ENCODE data around the gene RAB5B. TPM values are rescaled to one million over a fixed set of nuclear protein-coding genes. Genes with fewer than 3 reads are reported as not detected.

Gene RAB5B
- total RNA-seq, 1 donor from 2014 or later = 111 TPM

DNA sequence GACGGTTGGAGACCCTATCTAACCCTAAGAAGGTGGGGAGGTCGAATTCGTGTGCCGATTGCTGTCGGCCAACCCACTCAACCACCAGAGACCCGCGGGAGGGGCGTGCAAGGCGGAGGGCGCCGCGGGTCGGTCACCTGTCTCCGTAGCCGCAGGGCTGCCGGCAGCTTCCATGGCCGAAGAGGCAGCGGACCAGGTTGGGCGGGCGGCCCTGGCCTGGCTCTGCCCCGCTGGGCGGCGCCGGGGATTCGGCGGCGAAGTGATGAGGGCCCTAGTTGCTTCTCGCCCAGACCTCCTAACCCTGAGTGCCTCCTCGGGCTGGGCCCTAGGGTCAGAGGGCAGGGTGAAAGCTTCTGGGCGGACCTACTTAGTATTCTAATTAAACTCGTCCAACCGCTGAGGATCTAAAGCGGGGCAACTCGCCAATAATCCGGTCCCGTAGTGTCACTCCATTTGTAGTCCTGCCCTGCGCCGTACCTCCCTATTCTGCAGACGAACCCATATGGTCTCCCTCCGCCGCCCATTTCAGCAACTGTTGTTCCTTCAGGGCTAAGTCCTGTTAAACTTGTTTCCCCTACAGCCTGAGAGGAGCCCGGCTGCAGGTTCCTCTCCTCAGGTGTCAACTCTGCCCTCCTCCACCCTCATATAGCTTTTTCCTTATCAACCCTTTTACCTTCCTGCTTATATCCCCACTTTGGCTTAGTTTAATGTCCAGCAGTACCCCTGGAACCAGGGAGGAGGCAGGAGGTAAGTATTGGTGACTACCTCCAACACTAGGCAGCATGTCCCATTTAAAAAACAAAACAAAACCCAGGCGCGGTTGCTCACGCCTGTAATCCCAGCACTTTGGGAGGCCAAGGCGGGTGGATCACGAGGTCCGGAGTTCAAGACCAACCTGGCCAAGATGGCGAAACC, 46.0 kb upstream of the RAB5B start, which contains the start of gene PYM1:
Gene PYM1 (minus strand): TSS at position 307 of the 915 bp plus-strand sequence. CDS start 133 bp downstream, at position 174.
- Histone ChIP-seq H3K27me3 (ENCODE audit: low read depth) (no peaks in the 10 kb centered on the region), H3K27ac (replicated peaks) (peak within 1 kb of the TSS; percentile 91), H3K9me3 (replicated peaks) (no peaks in the 10 kb centered on the region), H3K4me1 (peaks cover 67% of the 10 kb centered on the region), H3K36me3 (peaks cover 5% of the 10 kb centered on the region), H3K4me3 (peak within 1 kb of the TSS; percentile 83)
- TF ChIP-seq, protein P1, sequence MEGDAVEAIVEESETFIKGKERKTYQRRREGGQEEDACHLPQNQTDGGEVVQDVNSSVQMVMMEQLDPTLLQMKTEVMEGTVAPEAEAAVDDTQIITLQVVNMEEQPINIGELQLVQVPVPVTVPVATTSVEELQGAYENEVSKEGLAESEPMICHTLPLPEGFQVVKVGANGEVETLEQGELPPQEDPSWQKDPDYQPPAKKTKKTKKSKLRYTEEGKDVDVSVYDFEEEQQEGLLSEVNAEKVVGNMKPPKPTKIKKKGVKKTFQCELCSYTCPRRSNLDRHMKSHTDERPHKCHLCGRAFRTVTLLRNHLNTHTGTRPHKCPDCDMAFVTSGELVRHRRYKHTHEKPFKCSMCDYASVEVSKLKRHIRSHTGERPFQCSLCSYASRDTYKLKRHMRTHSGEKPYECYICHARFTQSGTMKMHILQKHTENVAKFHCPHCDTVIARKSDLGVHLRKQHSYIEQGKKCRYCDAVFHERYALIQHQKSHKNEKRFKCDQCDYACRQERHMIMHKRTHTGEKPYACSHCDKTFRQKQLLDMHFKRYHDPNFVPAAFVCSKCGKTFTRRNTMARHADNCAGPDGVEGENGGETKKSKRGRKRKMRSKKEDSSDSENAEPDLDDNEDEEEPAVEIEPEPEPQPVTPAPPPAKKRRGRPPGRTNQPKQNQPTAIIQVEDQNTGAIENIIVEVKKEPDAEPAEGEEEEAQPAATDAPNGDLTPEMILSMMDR (IDR thresholded peaks at IDR 0.05; ENCODE audit: borderline replicate concordance) = no peak
- intact Hi-C loops (cut with micrococcal nuclease) = no loop called here
- peak; percentile 80 for DNase-seq

DNA sequence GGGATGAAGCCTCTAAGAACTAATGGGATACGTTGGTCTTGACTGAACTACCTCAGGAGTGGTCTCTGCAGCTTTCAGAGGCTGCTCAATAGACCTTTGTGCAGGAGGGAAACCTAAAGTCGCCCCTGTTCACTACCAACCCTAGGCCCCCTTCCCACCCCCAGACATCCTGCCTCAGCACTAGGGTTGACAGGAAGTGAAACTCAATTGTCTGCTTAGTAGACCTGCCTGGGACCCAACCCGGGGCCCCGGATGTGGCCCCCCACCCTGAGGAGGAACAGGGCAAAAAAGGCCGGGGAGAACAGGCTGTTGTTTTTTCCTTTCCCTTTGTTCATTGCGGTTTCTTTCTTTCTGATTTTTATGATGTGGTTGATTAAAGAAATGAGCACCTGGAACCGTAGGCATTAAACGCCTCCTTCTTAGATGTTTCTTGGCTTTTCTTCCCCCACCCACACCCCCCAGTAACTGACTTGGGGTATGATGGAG, 44.5 kb upstream of the RAB5B start:
- TF ChIP-seq, protein P1 (IDR thresholded peaks at IDR 0.05; ENCODE audit: borderline replicate concordance) = no peak
- intact Hi-C loops (cut with micrococcal nuclease) = no loop called here
- Histone ChIP-seq H3K4me1 (peaks cover 75% of the 10 kb centered on the region), H3K27ac (replicated peaks) (peak overlapping the region; percentile 91), H3K9me3 (replicated peaks) (no peaks in the 10 kb centered on the region), H3K4me3 (no peak overlapping the region), H3K36me3 (no peaks in the 10 kb centered on the region), H3K27me3 (ENCODE audit: low read depth) (no peaks in the 10 kb centered on the region)
- no peak for DNase-seq

GRCh38 chr12:55930771-55931316, 43.0 kb upstream of the RAB5B start, which contains the start of gene DGKA:
DGKA (plus strand) TSS chr12:55931162; CDS start chr12:55936504, 5,342 bp downstream.
- intact Hi-C loops (cut with micrococcal nuclease) = loop anchor here (10.0 kb wide), 1 partner anchor 106 kb away; the partner anchor contains the start of gene DNAJC14
- Histone ChIP-seq H3K27me3 (ENCODE audit: low read depth) (no peaks in the 10 kb centered on the region), H3K4me3 (peak within 1 kb of the TSS; percentile 84), H3K4me1 (peaks cover 75% of the 10 kb centered on the region), H3K36me3 (no peaks in the 10 kb centered on the region), H3K27ac (replicated peaks) (peak within 1 kb of the TSS; percentile 91), H3K9me3 (replicated peaks) (no peaks in the 10 kb centered on the region)
- TF ChIP-seq, protein P1 (IDR thresholded peaks at IDR 0.05; ENCODE audit: borderline replicate concordance) = peak; percentile 64
- DNase-seq = peak; percentile 25

DNA sequence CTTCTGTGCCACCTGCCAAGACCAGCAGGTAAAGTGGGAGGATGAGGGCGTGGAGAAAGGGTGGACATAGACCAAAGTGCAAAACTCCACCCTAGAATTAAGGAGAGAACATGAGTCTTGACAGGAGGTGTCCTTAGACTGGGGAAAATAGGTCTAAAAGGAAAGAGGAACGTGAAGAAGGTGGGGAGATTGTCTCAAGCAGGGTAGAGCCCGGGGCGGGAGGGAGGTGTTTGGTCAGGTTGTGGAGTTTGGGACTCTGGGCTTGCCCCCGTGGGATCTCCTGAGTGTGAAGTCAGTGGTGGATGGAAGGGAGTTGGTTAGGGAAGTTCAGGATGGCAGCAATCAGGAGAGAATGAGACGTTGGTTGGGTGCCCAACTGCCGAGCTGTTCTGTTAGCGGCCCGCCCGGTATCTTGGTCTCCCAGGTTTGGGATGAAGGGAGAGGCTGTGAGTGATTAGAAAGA, 42.5 kb upstream of the RAB5B start:
- H3K36me3 ChIP-seq = no peaks in the 10 kb centered on the region
- H3K4me3 ChIP-seq = peak overlapping the region; percentile 84
- peak overlapping the region; percentile 81 for H3K27ac ChIP-seq (replicated peaks)
- no peaks in the 10 kb centered on the region for H3K27me3 ChIP-seq (ENCODE audit: low read depth)
- peak; percentile 15 for DNase-seq
- H3K4me1 ChIP-seq = peaks cover 70% of the 10 kb centered on the region
- TF ChIP-seq, protein P1 (IDR thresholded peaks at IDR 0.05; ENCODE audit: borderline replicate concordance) = no peak
- intact Hi-C loops (cut with micrococcal nuclease) = loop anchor here (10.0 kb wide), 1 partner anchor 107 kb away; the partner anchor contains the start of gene DNAJC14
- H3K9me3 ChIP-seq (replicated peaks) = no peaks in the 10 kb centered on the region
